CD14-positive monocyte (primary cell): Measurements from ENCODE around the gene PDK2. TPM values are rescaled to one million over a fixed set of nuclear protein-coding genes. Genes with fewer than 3 reads are reported as not detected.

Source experiments
- DNase-seq, 3 donors: peaks; one replicate each; pipeline ENCODE4 v3.0.0-alpha.2; 2011 to 2022
- H2AFZ ChIP-seq: 2 replicates; pipeline ENCODE4 v1.6.0; 2012; ENCODE audit warnings: mild to moderate bottlenecking, low read depth, low read length, inconsistent platforms; ENCODE audit not compliant: insufficient read depth, poor library complexity, severe bottlenecking
- H3K27ac ChIP-seq, 2 donors: 1 replicate in 1 of 2; 2 replicates in 1 of 2; pipeline ENCODE4 v1.5.1; 2012 to 2013; ENCODE audit warnings: low read length in 2 of 2, control low read depth in 1 of 2, inconsistent platforms in 1 of 2, low read depth in 1 of 2, mild to moderate bottlenecking in 1 of 2
- H3K27me3 ChIP-seq, 2 donors: one replicate each; pipeline versions ENCODE4 v1.6.0 to v1.6.1; 2011 to 2013; ENCODE audit warnings: low read length in 2 of 2; ENCODE audit not compliant: control insufficient read depth in 2 of 2, insufficient read depth in 2 of 2
- H3K36me3 ChIP-seq, 2 donors: replicated peaks in 1 of 2; 1 replicate in 1 of 2; 2 replicates in 1 of 2; pipeline versions ENCODE4 v1.5.1 to v1.6.1; 2012 to 2013; ENCODE audit warnings: low read length in 2 of 2, control low read depth in 1 of 2, inconsistent platforms in 1 of 2, mild to moderate bottlenecking in 1 of 2; ENCODE audit not compliant: insufficient read depth in 2 of 2, control insufficient read depth in 1 of 2
- H3K4me1 ChIP-seq, 2 donors: 1 replicate in 1 of 2; 2 replicates in 1 of 2; pipeline versions ENCODE4 v1.5.1 to v1.6.1; 2012 to 2013; ENCODE audit warnings: low read length in 2 of 2, control low read depth in 1 of 2, inconsistent platforms in 1 of 2, mild to moderate bottlenecking in 1 of 2, moderate library complexity in 1 of 2; ENCODE audit not compliant: insufficient read depth in 2 of 2, control insufficient read depth in 1 of 2
- H3K4me2 ChIP-seq: replicated peaks from 2 replicates; pipeline ENCODE3; 2012; ENCODE audit warnings: low read length, moderate library complexity, mild to moderate bottlenecking; ENCODE audit not compliant: poor library complexity, severe bottlenecking; ENCODE audit errors: extremely low read depth
- H3K4me3 ChIP-seq, 3 experiments: fragments of 200-600 bp in 1 of 3; sonication (generic) in 1 of 3; replicated peaks in 1 of 3; 1 replicate in 2 of 3; 2 replicates in 1 of 3; pipeline ENCODE4 v1.5.1; 2011 to 2013; ENCODE audit warnings: low read length in 3 of 3, mild to moderate bottlenecking in 3 of 3, control low read depth in 2 of 3, low read depth in 2 of 3, inconsistent platforms in 1 of 3, moderate library complexity in 1 of 3
- H3K79me2 ChIP-seq: 2 replicates; pipeline ENCODE4 v1.6.0; 2012; ENCODE audit warnings: mild to moderate bottlenecking, control low read depth, inconsistent platforms, low read length, moderate library complexity; ENCODE audit not compliant: insufficient read depth
- H3K9ac ChIP-seq: 2 replicates; pipeline ENCODE4 v1.6.0; 2017; ENCODE audit warnings: low read length, mild to moderate bottlenecking; ENCODE audit not compliant: insufficient read depth, poor library complexity, severe bottlenecking
- H3K9me3 ChIP-seq, 2 donors: replicated peaks in 1 of 2; 1 replicate in 1 of 2; 2 replicates in 1 of 2; pipeline versions ENCODE4 v1.5.1 to v1.6.1; 2012 to 2013; ENCODE audit warnings: low read length in 2 of 2, control low read depth in 1 of 2; ENCODE audit not compliant: control insufficient read depth in 1 of 2, insufficient read depth in 1 of 2
- H4K20me1 ChIP-seq: 2 replicates; pipeline ENCODE4 v1.6.0; 2012; ENCODE audit warnings: mild to moderate bottlenecking, low read length, control low read depth, moderate library complexity; ENCODE audit not compliant: insufficient read depth
- H3K27ac Mint-ChIP-seq, 7 donors: one replicate each; pipeline ENCODE4 v1.8.0; 2020; ENCODE audit warnings: mild to moderate bottlenecking in 7 of 7, mixed read lengths in 7 of 7, moderate library complexity in 6 of 7, inconsistent platforms in 2 of 7
- H3K27me3 Mint-ChIP-seq, 3 donors: one replicate each; pipeline ENCODE4 v1.8.0; 2021 to 2022; ENCODE audit warnings: low read depth in 3 of 3, mild to moderate bottlenecking in 3 of 3, mixed read lengths in 3 of 3, moderate library complexity in 3 of 3, inconsistent platforms in 1 of 3
- H3K36me3 Mint-ChIP-seq, 2 donors: one replicate each; pipeline ENCODE4 v1.8.0; 2020; ENCODE audit warnings: mixed read lengths in 2 of 2, inconsistent platforms in 1 of 2, mild to moderate bottlenecking in 1 of 2
- H3K4me1 Mint-ChIP-seq: one replicate; pipeline ENCODE4 v1.8.0; 2020; ENCODE audit warnings: mild to moderate bottlenecking, mixed read lengths
- H3K4me3 Mint-ChIP-seq, 2 donors: one replicate each; pipeline ENCODE4 v1.8.0; 2020; ENCODE audit warnings: mild to moderate bottlenecking in 2 of 2, mixed read lengths in 2 of 2, moderate library complexity in 1 of 2
- H3K9me3 Mint-ChIP-seq, 7 donors: one replicate each; pipeline ENCODE4 v1.8.0; 2020 to 2022; ENCODE audit warnings: mixed read lengths in 7 of 7, mild to moderate bottlenecking in 6 of 7, moderate library complexity in 6 of 7, inconsistent platforms in 2 of 7
- WGBS: methylation state at CpG from one replicate; pipeline ENCODE4 v1.1.5; 2013; ENCODE audit warnings: missing lambda C conversion rate; ENCODE audit not compliant: insufficient coverage; 5-methylcytosine and 5-hydroxymethylcytosine counted together
- intact Hi-C, 2 donors: fragments of 100-400 bp; cut with micrococcal nuclease; formaldehyde crosslinking; loops; one replicate each; pipeline versions ENCODE4 v1.15.0 to v1.15.1; 2023
- polyA plus RNA-seq, 3 donors: library from polyadenylated mRNA; depleted of rRNA in 1 of 3; unstranded in 2 of 3; stranded (reverse) in 1 of 3; fragments of 300-500 nt in 2 of 3; fragments of >200 nt in 1 of 3; fragmentation: Illumina TruSeq in 2 of 3; gene quantifications; 1 replicate in 2 of 3; 2 replicates in 1 of 3; pipeline ENCODE4 v1.2.3, GENCODE V29; 2012 to 2021
- TF ChIP-seq, protein P1 (sequence below): fragments of 200-600 bp; IDR thresholded peaks from one replicate; pipeline ENCODE4 v1.8.0; 2022; ENCODE audit warnings: antibody characterized with exemption, mild to moderate bottlenecking

PDK2 gene
- polyA plus RNA-seq, 3 donors = 15.9 to 43.0 (median 23.4) TPM

- no peaks in the 10 kb centered on the region for H3K9me3 ChIP-seq
- H3K27ac ChIP-seq = no peak overlapping the region
- H3K9ac ChIP-seq = no peak overlapping the region
Observed at GRCh38 chr17:50111673-50112655, 16.8 kb downstream of the PDK2 start.

GRCh38 chr17:50112694-50113093, 17.5 kb downstream of the PDK2 start:
- H4K20me1 ChIP-seq = no peaks in the 10 kb centered on the region
- intact Hi-C loops = no loop called here
- peaks cover 12 to 22% of the 10 kb centered on the region in 2 donors for H3K36me3 ChIP-seq
- peak overlapping the region in 2 of 7 donors; percentile 53 to 86 for H3K27ac Mint-ChIP-seq
- H3K4me3 ChIP-seq = no peak overlapping the region
- H3K4me1 ChIP-seq = peaks cover 4 to 9% of the 10 kb centered on the region in 2 donors
- WGBS = 89% methylated on average over 16 of the region's 17 CpGs
- no peak overlapping the region for H2AFZ ChIP-seq
- H3K4me2 ChIP-seq = no peak overlapping the region
- no peaks in the 10 kb centered on the region for H3K79me2 ChIP-seq
- peaks cover 23 to 27% of the 10 kb centered on the region in 2 donors for H3K27me3 ChIP-seq
- TF ChIP-seq, protein P1, sequence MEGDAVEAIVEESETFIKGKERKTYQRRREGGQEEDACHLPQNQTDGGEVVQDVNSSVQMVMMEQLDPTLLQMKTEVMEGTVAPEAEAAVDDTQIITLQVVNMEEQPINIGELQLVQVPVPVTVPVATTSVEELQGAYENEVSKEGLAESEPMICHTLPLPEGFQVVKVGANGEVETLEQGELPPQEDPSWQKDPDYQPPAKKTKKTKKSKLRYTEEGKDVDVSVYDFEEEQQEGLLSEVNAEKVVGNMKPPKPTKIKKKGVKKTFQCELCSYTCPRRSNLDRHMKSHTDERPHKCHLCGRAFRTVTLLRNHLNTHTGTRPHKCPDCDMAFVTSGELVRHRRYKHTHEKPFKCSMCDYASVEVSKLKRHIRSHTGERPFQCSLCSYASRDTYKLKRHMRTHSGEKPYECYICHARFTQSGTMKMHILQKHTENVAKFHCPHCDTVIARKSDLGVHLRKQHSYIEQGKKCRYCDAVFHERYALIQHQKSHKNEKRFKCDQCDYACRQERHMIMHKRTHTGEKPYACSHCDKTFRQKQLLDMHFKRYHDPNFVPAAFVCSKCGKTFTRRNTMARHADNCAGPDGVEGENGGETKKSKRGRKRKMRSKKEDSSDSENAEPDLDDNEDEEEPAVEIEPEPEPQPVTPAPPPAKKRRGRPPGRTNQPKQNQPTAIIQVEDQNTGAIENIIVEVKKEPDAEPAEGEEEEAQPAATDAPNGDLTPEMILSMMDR = no peak
- H3K4me3 Mint-ChIP-seq = no peak overlapping the region
- no peak overlapping the region for H3K27ac ChIP-seq
- peaks cover 29 to 41% (median 36%) of the 10 kb centered on the region in 3 donors for H3K27me3 Mint-ChIP-seq
- H3K9me3 Mint-ChIP-seq = peaks cover 0 to 9% (median 3%) of the 10 kb centered on the region in 7 donors
- DNase-seq = no peak
- H3K36me3 Mint-ChIP-seq = peaks cover 14 to 32% of the 10 kb centered on the region in 2 donors
- no peak overlapping the region for H3K9ac ChIP-seq
- H3K9me3 ChIP-seq = no peaks in the 10 kb centered on the region
- peaks cover 8% of the 10 kb centered on the region for H3K4me1 Mint-ChIP-seq

More at GRCh38 chr17:50111673-50112655, 16.8 kb downstream of the PDK2 start:
- Histone ChIP-seq H4K20me1 (no peaks in the 10 kb centered on the region), H3K4me2 (no peak overlapping the region), H3K79me2 (no peaks in the 10 kb centered on the region), H3K4me1 (peaks cover 0 to 1% of the 10 kb centered on the region in 2 donors), H3K36me3 (peaks cover 15 to 26% of the 10 kb centered on the region in 2 donors), H3K4me3 (no peak overlapping the region), H3K27me3 (peaks cover 17 to 23% of the 10 kb centered on the region in 2 donors), H2AFZ (no peak overlapping the region)
- Mint-ChIP-seq H3K27ac (peak overlapping the region in 2 of 7 donors; percentile 42 to 77), H3K4me1 (peaks cover 5% of the 10 kb centered on the region), H3K36me3 (peaks cover 19 to 39% of the 10 kb centered on the region in 2 donors), H3K9me3 (peaks cover 0 to 9% (median 3%) of the 10 kb centered on the region in 7 donors), H3K4me3 (no peak overlapping the region), H3K27me3 (peaks cover 21 to 33% (median 31%) of the 10 kb centered on the region in 3 donors)
- no peak for DNase-seq
- TF ChIP-seq, protein P1 = no peak
- intact Hi-C loops = no loop called here
- 85% methylated on average over 9 of the region's 14 CpGs for WGBS
